GM18858 (cell line): ENCODE data around the gene CHST4.
"Not testable (repeated sequence)": the region's sequence is repeated elsewhere in the genome, so short reads cannot be mapped to it uniquely, and the experiment has no call there.

Source experiments
- ATAC-seq: cut with Tn5 transposase; IDR thresholded peaks from one replicate; pipeline ENCODE4 v1.9.1; 2021; ENCODE audit not compliant: unreplicated experiment

Gene CHST4

GRCh38 chr16:71526111-71526631 lies at the start of gene CHST4:
CHST4 (plus strand) TSS chr16:71526426; CDS start chr16:71536678, 10,252 bp downstream.
- no peak for ATAC-seq

DNA sequence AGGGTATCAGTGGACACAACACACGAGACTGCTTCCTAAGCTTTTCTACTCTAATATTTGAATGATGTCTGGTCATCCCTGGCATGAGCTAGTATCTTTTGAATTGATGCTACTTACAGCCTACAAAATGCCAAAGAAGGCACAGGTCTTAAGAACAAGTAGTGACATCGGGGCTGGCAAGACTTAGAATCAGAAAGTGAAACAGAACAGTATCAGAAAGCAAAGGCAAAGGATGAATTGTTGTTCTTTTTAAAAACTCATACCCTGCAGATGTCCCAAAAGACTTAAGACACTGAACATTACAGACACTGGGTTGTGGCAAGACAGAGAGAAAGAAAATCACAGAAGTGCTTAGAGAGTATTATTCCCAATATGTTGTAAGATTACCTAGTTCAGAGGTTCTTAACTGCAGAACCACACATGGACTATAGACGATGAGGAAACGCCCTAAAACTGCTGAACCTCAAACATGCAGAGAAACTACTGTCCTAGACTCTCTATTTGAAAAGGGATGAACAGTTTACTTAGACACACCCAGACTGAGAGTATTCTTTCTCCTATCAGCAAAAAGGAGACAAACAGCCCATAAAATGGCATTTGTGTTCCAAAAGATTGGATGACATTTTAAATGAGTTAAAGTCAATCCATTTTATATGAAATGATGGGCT lies 49.6 kb upstream of the CHST4 start:
- ATAC-seq: no peak

- ATAC-seq: no peak
These were observed 46.8 kb upstream of the CHST4 start for GRCh38 chr16:71479420-71479819.

DNA sequence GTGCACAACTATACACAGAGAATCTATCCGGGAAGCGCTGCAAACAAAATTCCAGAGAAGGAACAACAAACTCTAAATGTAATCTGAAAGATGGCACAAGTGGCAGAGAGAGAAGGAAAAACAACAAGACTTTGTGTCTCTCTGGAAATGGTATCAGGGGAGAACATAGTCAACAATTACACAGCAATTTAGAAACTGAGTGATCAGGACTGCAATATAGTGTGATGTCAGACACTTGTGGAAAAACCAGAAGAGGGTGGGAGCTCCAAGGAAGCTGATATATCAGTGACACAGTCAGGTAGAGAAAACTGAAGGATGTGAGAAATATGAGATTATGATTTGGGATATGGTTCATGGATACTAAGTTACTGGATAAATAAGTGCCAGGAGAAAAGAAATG lies 45.3 kb upstream of the CHST4 start:
- no peak for ATAC-seq

DNA sequence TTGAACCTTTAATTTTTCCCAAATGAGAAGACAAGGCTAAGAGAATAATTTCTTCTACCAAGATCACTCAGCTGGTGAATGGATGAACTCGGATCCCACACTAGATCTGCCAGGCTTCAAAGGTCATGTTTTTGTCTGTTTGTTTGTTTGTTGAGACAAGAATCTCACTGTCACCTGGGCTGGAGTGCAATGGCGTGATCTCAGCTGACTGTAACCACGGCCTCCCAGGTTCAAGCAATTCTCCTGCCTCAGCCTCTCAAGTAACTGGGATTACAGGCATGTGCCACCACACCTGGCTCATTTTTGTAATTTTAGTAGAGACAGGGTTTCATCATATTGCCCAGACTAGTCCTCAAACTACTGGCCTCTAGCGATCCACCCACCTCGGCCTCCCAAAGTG lies 43.7 kb upstream of the CHST4 start:
- ATAC-seq: no peak

GRCh38 chr16:71484006-71484893 lies 42.0 kb upstream of the CHST4 start:
- peak; percentile 81 for ATAC-seq

GRCh38 chr16:71489122-71489521 lies 37.1 kb upstream of the CHST4 start, which contains the start of gene ZNF19:
ZNF19 (minus strand) TSS chr16:71489324; CDS start chr16:71482114, 7,210 bp downstream.
- ATAC-seq: no peak

- no peak for ATAC-seq
These were observed 35.9 kb upstream of the CHST4 start for GRCh38 chr16:71490361-71490760.

DNA sequence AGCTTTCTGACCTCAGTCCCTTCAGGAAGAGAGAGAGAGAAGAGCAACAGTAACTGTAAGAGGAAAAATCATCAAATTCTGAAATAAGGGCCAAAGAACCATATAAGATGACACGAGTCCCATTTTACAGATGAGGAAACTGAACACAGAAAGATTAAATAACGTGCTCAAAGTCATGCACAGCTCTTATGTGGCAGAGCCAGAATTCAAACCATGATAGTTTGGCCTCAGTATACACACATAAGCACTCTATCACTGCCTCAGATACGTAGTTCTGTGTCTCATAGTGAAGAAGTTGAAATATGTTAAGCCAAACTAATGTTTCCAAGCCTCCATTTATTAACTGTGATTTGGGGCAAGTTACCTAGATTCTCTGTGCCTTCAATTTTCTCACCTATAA lies 35.2 kb upstream of the CHST4 start:
- ATAC-seq: no peak

DNA sequence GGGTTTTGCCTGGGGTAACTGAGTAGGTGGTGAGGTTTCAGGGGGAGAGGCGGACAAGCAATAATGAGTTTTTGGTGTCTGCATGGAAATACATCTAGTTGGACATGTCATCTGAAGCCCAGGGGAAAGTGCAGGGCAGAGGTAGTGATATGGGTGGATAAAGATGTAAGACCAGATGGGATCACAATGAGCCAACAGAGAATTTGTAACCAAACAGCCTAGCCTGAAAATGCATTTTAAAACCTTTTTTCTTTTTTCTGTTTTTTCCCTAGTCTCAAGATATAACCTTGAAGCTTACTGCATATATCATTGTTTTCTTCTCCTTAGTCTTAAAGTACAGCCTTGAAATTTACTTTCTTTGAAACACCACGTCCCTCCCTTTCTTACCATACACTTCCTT lies 33.4 kb upstream of the CHST4 start:
- ATAC-seq: no peak

DNA sequence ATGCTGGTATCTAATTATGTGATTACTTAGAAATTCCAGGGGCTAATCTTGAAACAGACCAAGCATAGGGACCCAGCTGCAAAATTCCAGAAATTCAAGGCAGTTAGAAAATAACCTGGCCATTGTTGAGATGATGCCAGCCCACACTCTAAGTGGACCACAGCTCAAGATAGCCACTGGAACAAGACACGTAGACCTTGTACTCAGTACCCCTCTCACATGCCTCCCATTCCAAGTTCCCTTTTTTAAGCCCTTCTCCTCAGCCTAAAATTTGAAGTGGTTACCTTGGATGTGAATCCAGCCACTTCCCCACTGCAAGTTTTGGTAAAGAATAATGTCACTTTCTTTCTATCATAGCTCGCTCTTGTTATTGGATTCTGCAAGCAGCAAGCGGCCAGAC lies 33.0 kb upstream of the CHST4 start:
- ATAC-seq: no peak

GRCh38 chr16:71498031-71498430 lies 28.2 kb upstream of the CHST4 start:
- ATAC-seq: no peak

DNA sequence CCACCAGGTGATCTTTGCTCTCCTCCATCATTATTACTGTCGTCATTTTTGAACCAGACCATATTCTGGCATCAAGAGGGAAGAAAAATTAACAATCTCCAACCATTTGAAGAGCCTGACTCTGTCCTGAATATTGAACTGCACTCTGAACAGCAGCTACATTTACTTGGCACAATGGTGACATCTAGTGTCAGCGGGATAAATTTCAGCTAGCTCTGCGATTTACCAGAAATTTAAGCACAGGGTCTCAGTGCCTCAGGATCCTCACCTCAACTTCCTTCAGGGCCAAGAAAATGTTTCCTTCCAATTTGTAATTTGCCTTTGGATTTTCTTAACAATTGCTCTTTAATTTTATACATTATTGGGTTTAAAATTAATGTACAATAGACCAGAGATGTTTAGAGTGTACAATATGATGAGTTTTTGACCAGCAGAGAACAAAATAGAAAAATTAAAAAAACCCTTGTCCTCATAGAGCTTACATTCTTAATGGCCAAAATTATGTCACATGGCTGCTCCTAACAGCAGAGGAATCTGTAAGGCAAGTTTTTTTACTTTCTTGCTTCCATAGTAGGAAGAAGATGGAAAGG lies 26.4 kb upstream of the CHST4 start:
- peak; percentile 58 for ATAC-seq

DNA sequence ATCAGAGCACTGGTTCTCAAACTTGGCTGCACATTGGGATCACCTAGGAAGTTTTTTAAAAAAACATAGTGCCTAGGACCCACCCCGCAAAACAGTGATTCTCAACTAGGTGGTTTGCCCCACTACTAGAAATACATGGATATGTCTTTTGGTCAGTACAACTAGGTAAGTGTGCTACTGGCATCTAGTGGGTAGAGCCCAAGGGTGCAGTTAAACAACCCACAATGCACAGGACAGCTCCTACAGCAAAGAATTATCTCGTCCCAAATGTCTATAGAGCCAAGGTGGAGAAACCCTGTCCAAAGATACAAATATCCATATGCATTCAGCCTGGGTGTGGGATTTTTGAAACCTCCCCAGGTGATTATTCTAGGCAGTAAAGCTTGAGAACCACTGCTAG lies 25.3 kb upstream of the CHST4 start:
- no peak for ATAC-seq

GRCh38 chr16:71501547-71501946 lies 24.7 kb upstream of the CHST4 start:
- ATAC-seq: no peak

- not testable (repeated sequence) for ATAC-seq
These were observed 22.2 kb upstream of the CHST4 start for GRCh38 chr16:71504051-71504450.

DNA sequence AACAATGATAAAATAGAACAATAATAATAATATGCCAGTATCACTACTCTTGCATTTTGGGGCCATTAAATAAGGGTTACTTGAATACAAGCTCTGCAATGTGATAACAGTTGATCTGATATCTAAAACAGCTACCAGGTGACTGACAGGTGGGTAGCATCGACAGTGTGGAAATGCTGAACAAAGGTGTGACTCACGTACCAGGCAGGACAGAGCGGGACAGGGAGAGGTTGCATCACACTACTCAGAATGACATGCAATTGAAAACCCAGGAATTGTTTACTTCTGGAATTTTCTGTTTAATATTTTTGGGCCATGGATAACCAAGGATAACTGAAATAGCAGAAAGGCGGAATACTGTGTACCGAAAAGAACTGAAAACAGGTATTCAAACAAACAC lies 21.3 kb upstream of the CHST4 start:
- no peak for ATAC-seq

DNA sequence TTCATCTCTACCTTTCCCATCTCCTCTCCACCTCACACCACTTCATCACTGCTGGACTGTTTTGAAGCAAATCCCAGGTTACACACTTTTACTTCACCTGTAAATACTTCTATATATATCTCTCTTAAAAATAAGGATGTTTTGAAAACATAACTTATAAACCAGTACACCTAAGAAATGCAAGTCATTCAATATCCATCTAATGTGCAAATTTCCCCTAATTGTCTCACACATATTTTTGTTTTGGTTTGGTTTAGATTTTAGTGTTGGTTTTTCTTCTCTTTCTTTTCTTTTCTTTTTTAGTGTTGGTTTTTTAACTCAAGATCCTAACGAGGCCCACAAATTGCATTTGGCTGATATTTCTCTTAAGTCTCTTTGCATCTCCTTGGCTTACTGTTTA lies 19.2 kb upstream of the CHST4 start:
- no peak for ATAC-seq

- ATAC-seq: no peak
These were observed 12.9 kb upstream of the CHST4 start for GRCh38 chr16:71513302-71513701.

GRCh38 chr16:71514476-71514875 lies 11.8 kb upstream of the CHST4 start:
- no peak for ATAC-seq

- no peak for ATAC-seq
These were observed 11.2 kb upstream of the CHST4 start for GRCh38 chr16:71515026-71515425.

DNA sequence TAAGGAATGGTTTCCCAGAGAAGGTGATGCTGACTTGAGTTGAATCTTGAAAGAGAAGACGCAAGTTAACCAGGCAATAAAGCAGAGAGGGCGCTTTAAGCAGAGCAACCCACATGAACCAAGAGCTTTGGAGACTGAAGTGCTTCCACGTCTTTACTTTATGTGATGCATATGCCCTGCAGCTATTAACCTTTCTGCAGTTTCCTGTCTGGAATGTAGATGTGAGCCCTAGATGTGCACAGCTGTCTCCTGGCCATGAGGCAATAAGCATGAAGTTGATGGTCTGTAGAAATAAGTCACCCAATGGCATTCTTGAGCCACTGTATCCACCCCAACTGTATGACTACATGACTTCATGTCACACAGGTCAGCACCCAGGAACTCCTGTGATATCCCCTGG lies 5.7 kb upstream of the CHST4 start:
- no peak for ATAC-seq
